Measurements from ENCODE around the gene MTA3.
"Not testable (repeated sequence)": the region's sequence is repeated elsewhere in the genome, so short reads cannot be mapped to it uniquely, and the experiment has no call there.

Gene MTA3

DNA sequence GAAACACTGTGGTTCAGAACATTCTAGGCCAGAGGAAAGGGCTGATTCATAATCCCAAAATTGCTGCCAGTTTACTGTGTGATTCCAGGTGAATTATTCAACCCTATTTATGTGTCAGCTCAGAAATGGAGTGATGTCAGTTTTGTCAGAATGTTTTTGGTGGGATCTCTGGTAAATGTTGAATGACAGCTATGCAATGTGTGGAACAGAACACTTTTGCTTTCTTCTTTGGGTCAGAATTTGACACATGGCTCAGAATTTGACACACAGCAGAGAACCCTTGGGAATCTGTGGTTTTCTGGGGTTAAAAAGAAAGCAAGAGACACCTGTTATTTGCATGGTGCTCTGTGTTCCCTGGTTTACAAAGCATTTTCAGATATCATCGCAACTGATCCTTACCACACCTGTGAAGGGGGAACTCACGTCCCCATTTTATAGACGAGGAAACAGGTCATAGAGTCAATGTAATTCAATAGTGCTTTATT is 1.6 kb upstream of the MTA3 start:
- in situ Hi-C loops (cut with MboI; ENCODE audit: low sequenced_read_pairs), result no loop called here

DNA sequence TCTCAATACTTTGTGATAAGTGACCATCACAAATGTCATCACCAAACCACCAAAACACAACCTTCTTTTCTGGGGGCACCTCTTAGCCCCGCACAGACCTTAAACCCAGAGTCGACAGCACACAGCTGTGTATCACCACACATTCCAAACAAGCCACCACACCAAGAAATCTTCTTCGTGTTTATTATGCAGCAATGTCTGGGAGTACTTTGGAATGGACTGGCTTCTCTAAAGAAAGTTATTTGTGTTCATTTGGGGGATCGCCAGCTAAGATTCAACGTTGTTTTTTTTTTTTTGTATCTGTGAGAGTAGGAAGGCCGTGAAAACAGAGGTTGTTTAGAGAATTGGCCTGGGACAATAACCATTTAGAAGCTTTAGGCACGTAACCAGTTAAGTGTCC is 1.1 kb upstream of the MTA3 start:
- in situ Hi-C loops (cut with MboI; ENCODE audit: low sequenced_read_pairs), result no loop called here

DNA sequence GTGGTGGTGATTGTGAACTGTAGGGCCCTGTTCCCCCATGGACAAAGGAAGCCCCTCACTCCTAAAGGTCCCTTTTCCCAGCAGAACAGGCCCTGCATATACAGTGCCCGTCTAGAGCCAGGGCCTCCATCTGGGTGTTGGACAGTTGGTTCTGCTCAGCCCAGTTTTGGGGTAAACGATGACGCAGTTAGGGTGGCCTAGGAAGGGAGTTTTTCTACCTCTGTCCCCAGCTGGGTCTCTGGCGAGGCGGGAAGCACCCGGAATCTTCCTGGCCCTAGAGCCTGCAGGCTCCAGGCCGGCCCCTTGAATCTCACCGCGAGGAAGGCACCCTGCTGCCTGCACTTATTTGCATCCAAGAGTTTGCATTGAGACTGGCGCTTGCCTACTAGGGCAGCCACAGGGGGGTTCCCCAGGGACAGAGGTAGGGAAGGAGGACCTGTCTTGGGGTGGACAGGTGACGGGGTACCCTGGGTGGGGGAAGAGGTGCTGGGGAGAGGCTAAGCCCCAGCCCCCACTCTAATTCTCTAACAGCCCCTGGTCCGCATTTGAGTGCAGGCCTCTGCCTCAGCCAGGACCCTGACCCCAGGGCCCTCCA is 529 bp upstream of the MTA3 start:
- in situ Hi-C loops (cut with MboI; ENCODE audit: low sequenced_read_pairs), result no loop called here

DNA sequence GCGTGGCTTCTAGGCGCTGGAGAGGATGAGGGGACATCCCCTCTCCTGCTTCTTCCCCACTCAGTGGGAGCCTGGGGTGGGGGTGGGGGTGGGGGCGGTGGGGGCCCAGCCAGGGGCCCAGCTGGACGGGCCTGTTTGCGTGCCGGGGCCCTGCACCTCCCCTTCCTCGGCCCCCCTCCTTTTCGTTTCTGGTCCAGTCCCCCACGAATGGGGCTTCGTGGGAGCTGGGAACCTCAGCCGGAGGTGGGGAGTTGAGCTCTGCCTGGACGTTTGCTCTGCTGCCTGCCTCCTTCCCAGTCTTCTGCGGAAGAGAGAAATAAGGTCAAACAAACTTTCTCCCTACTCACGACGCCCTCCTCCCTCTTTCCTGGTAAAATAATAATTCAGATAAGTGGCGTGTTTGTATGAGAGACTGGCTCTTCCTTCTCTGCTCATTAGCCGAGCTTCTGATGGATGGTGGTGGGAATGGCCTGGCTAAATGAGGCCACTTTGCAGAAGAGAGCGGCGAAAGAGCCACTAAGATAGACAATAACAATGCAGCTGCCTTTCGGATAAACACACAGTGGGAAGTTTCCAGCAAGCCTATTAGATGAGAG is 782 bp downstream of the MTA3 start:
- in situ Hi-C loops (cut with MboI; ENCODE audit: low sequenced_read_pairs), result no loop called here

DNA sequence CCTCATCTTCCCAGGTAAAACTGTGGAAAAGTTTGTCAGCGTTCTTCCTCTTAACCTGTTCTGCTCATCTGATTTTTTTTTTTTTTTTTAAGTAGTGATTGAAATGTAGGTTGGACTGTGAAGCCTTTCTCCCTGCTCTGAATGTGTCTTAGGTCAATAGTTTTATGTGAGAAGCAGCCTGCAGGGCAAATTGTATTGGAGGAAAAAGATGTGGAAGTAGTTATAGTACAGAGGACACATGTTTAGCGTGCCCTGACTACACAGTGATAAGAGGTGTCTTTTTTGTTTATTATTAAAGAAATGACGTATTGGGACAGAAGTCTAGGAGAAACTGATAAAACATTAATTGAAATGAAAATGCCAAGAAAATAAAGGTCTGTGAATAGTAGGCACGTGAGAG is 1.5 kb downstream of the MTA3 start:
- in situ Hi-C loops (cut with MboI; ENCODE audit: low sequenced_read_pairs), result no loop called here

DNA sequence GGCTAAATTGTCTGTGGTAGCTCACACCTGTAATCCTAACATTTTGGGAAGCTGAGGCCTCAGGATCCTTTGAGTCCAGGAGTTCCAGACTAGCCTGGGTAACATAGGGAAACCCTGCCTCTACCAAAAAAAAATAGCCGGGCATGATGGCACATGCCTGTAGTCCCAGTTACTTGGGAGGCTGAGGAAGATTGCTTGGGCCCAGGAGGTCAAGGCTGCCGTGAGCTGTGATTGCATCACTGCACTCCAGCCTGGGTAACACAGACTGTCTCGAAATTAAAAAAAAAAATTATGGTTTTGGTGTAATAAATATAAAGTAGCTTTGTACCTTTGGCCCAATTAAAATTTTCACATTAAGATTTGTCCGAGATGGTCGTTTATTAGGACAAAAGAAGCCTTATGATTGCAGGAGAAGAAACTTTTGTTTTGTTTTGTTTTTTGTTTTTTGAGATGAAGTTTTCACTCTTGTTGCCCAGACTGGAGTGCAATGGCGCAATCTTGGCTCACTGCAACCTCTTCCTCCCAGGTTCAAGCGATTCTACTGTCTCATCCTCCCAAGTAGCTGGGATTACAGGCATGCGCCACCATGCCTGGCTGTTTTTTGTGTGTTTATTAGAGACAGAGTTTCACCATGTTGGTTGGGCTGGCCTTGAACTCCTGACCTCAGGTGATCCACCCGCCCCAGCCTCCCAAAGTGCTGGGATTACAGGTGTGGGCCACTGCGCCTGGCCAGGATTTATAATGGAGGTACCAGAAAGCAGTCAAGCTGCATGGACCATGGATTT is 4.1 kb downstream of the MTA3 start:
- in situ Hi-C loops (cut with MboI; ENCODE audit: low sequenced_read_pairs), result no loop called here

DNA sequence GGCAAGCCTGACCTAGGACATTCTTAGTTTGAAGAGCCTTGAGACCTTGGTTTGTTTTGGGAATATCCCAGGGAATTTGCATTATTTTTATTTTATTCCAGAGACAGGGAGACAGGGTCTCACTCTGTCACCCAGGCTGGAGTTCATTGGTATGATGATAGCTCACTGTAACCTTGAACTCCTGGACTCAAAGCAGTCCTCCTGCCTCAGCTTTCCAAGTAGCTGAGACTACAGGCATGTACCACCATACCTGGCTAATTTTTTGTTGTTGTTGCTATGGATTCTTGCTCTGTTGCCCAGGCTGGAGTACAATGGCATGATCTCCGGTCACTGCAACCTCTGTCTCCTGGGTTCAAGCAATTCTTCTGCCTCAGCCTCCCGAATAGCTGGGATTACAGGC is 4.8 kb downstream of the MTA3 start:
- in situ Hi-C loops (cut with MboI; ENCODE audit: low sequenced_read_pairs), result no loop called here

DNA sequence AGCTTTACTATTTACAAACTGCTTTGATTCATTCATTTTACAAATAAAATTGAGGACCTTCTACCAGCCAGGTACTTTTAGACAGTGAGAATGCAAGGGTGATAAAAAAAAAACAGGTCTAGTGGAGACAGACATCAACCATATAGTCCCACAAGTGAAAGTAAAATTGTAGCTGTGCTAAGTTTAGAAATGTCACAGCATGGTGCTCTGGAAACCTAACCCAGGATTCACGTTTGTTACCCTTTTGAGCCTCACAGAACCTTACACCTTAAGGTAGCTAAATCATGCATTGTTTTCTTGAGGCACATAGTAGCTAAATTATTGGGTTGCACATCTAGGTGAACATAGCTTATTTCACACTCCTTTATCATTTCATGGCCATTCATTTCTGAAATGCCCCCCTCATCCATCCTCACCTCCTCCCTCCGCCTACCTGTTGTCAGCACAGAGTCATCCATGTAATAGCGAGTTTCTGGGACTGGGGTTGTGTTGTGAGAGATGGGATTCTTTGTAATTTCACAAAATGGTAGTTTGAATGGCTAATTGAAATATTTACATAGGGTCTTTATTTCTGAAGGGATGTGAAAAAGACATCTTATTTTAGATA is 7.1 kb downstream of the MTA3 start:
- in situ Hi-C loops (cut with MboI; ENCODE audit: low sequenced_read_pairs), result no loop called here

DNA sequence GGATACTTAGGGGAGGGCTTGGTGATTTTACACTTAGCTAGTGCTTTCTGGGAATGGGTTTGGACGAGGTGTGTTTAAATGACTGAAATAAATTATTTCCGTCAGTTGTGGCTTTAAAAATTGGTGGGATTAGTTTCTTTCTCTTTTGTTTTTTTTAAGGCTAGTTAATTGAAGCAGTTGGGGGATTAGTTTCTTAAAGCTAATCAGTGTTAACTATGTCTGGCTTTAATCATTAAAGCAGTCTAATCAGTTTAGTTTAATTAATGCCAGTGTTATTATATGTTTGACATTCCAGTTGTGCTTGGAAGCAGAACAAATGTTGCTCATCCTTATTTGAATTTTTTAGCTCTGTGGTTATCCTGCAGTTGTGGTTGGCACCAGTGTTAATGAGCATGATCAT is 10.2 kb downstream of the MTA3 start:
- in situ Hi-C loops (cut with MboI; ENCODE audit: low sequenced_read_pairs), result no loop called here

DNA sequence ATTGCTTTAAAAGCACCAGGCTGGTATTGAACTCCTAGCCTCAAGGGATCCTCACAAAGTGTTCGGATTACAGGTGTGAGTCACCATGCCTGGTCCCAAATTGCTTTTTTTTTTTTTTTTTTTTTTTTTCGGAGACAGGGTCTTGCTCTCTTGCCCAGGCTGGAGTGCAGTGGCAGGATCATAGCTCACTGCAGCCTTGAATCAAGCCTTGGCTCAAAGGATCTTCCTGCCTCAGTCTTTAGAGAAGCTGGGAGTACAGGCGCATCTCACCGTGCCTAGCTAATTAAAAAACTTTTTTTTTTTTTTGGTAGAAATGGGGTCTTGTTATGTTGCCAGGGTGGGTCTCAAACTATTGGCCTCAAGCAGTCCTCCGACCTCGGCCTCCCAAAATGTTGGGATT is 12.8 kb downstream of the MTA3 start:
- in situ Hi-C loops (cut with MboI; ENCODE audit: low sequenced_read_pairs), result no loop called here

DNA sequence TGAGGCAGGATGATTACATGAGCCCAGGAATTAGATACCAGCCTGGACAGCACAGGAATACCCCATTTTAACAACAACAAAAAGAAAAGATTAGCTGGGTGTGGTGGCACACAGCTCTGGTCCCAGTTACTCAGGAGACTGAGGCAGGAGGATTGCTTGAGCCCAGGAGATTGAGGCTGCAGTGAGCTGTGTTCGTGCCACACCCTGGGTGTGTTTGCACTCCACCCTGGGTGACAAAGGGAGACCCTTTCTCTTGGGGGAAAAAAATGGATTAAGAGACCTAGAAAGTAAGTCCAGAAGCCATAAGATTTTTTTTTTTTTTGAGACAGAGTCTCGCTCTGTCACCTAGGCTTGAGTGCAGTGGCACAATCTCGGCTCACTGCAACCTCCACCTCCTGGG is 16.2 kb downstream of the MTA3 start:
- in situ Hi-C loops (cut with MboI; ENCODE audit: low sequenced_read_pairs), result not testable (repeated sequence)

DNA sequence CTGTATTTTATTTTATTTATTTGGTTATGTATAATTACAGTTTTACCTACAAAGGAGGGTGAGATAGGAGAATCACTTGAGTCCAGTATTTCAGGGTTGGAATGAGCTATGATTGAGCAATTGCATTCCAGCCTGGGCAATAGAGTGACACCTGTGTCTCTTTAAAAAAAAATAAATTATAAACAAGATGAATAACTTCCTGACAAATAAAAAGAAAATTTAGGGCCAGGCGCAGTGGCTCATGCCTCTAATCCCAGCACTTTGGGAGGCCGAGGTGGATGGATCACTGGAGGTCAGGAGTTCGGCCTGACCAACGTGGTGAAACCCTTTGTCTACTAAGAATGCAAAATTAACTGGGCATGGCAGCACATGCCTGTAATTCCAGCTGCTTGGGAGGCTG is 17.3 kb downstream of the MTA3 start:
- in situ Hi-C loops (cut with MboI; ENCODE audit: low sequenced_read_pairs), result no loop called here

DNA sequence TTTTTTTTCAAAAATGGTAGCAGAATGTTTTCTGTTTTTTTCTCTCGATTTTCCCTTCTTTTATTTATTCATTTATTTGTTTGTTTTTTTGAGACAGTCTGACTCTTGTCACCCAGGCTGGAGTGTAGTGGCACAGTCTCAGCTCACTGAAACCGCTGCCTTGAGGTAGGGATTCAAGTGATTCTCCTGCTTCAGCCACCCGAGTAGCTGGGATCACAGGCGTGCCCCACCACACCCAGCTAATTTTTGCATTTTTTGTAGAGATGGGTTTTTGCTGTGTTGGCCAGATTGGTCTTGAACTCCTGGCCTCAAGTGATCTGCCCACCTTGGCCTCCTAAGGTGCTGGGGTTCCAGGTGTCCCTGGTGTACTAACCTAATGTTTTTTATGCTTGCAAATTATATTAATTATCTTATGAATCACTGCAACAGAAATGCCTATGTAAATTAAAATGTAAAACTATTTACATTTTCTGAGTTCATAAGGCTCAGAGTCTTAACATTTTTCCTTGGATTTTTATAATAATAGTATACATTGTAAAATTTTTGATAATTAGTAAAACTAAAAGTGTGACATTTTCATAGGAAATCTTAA is 19.2 kb downstream of the MTA3 start:
- in situ Hi-C loops (cut with MboI; ENCODE audit: low sequenced_read_pairs), result no loop called here

DNA sequence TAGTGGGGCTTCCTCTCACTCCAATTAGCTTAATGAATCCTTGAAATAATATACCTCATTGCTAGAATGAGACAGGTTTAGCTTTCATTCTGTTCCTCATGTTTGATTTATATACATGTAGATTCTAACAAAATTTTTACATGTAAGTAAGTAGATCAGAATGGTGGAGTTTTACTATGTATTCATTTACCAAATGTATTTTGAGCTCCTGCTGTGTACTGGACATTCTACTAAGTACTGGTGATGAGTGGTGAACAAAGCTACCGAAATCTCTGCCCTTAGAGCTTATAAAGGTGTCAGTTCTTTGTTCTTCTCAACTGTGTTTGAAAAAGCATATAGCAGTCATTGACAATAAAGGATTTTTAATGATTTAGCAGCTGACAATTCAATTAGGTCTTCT is 19.7 kb downstream of the MTA3 start:
- in situ Hi-C loops (cut with MboI; ENCODE audit: low sequenced_read_pairs), result no loop called here

DNA sequence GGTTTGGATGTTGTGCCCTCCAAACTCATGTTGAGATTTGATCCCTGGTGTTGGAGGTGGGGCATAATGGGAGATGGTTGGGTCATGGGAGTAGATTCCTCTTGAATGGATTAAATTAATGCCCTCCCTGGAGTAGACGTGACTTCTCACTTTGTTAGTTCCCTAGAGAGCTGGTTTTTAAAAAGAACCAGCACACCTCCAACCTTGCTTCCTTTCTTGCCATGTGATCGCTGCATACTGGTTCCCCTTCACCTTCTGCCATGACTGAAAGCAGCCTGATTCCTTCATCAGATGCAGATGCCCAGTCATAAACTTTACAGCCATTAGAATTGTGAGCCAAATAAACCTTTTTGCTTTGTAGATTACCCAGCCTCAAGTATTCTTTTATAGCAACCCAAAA is 21.7 kb downstream of the MTA3 start:
- in situ Hi-C loops (cut with MboI; ENCODE audit: low sequenced_read_pairs), result no loop called here

DNA sequence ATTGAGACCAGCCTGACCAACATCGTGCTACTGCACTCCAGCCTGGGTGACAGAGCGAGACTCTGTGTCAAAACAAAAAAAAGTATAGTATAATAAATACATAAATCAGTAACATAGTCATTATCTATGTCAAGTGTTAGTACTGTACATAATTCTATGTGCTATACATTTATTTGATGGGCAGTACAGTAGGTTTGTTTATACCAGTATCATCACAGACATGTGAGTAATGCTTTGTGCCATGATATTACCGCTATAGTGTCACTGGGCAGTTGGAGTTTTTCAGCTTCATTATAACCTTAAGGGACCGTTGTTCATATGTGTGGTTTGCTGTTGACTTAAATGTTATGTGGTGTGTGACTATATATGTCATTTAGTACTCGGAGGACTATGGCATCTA is 24.9 kb downstream of the MTA3 start:
- in situ Hi-C loops (cut with MboI; ENCODE audit: low sequenced_read_pairs), result no loop called here

DNA sequence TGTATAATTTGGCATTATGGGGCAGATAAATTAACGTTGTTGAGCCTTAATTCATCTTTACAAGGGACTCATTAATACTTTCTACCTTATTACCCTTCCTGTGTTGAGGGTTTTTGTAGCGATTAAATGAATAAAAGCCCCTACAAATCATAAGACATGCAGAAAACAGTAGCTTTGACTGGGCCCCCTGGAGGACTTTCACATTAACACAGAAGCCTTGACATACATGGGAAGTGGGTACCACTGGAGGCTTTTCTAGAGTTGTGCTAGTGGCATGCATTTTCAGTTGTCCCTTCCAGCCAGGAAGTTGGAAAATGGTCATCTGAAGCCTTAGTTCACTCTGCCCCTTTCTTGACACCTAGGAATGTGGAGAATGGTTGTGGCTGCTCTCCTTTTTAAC is 30.2 kb downstream of the MTA3 start:
- in situ Hi-C loops (cut with MboI; ENCODE audit: low sequenced_read_pairs), result no loop called here

DNA sequence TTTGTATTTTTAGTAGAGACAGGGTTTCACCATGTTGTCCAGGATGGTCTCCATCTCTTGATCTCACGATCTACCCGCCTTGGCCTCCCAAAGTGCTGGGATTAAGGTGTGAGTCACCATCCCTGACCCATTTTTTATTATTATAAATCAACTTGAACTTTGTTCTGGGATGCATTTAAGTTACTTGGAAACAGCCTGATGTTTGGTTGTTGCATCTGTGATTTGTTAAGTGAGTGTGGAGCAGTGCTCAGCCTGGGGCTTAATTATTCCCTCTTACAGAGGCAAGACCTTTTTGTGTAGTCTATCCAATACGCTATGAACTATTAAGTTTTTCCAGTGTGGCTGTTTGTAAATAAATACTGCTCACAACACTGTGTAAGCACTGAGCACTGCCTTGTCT is 32.6 kb downstream of the MTA3 start:
- in situ Hi-C loops (cut with MboI; ENCODE audit: low sequenced_read_pairs), result no loop called here

DNA sequence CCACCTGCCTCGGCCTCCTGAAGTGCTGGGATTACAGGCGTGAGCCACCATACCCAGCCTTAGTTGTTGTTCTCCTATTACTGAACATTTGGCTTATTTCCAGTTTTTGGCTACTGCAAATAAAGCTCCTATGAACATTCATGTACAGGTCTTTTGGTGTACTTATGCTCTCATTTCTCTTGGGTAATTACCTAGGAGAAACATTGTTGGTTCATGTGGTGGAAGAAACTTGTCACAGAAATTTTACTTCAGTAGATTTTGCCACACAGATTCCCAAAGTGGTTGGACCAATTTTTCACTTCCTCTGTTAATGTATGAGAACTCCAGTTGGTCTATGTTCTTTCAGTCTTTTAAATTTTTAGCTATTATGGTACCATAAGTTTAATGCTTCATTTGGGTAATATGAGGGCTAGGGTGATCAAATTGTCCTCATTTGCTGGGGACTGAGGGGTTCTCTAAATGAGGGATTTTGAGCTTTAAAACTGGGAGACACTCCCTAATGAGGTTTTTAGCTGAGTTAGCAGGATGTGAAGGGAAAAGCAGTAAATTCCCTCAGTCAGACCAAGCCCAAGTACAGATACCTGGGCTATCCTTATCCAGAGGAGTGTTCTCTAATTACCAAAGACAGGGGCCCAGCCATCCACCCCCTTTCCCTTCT is 33.9 kb downstream of the MTA3 start:
- in situ Hi-C loops (cut with MboI; ENCODE audit: low sequenced_read_pairs), result no loop called here

DNA sequence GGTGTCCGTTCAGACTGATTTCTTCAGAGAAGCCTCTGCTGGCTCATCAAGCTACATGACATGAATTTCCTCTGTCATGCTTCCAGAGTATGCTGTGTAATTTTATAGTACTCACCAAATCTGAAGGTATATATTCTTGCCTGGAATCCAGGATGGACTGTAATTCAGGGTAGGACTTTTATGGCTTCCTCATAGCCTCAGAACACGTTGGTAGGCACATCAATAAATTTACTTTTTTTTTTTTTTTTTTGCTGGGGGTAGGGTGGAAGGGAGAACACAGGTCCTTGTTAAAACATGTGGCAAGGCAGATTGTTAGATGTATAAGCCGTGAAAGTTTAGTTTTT is 34.4 kb downstream of the MTA3 start:
- in situ Hi-C loops (cut with MboI; ENCODE audit: low sequenced_read_pairs), result no loop called here

DNA sequence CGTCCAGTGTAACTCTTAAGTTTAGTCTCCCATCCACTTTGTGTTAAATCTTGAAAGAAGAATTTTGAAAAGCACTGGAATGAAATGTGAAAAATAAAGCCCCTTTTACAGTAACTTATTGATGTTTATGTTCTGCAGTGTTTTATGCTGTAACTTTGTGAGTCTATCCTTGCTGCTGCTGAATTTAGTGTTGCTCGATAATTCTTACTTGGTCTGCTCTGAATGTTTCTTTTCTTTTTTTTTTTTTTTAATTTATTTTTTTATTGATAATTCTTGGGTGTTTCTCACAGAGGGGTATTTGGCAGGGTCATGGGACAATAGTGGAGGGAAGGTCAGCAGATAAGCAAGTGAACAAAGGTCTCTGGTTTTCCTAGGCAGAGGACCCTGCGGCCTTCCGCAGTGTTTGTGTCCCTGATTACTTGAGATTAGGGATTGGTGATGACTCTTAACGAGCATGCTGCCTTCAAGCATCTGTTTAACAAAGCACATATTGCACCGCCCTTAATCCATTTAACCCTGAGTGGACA is 36.0 kb downstream of the MTA3 start:
- in situ Hi-C loops (cut with MboI; ENCODE audit: low sequenced_read_pairs), result not testable (repeated sequence)
